GM18951 (cell line): ENCODE measurements around the gene PDE3B.
"Not testable (repeated sequence)": the region's sequence is repeated elsewhere in the genome, so short reads cannot be mapped to it uniquely, and the experiment has no call there.

Source experiments
- POLR2A ChIP-seq: IDR thresholded peaks from 4 replicates; pipeline ENCODE4 v1.6.1; 2011; ENCODE audit warnings: mild to moderate bottlenecking; ENCODE audit not compliant: insufficient read length, insufficient read depth; ENCODE audit errors: extremely low read depth
- in situ Hi-C: fragments of 300-500 bp; cut with MboI; formaldehyde crosslinking; loops from one replicate; pipeline ENCODE4 v1.12.0; 2022; ENCODE audit warnings: low sequenced_read_pairs, mixed read lengths, inconsistent platforms; ENCODE audit not compliant: unreplicated experiment

PDE3B gene

DNA sequence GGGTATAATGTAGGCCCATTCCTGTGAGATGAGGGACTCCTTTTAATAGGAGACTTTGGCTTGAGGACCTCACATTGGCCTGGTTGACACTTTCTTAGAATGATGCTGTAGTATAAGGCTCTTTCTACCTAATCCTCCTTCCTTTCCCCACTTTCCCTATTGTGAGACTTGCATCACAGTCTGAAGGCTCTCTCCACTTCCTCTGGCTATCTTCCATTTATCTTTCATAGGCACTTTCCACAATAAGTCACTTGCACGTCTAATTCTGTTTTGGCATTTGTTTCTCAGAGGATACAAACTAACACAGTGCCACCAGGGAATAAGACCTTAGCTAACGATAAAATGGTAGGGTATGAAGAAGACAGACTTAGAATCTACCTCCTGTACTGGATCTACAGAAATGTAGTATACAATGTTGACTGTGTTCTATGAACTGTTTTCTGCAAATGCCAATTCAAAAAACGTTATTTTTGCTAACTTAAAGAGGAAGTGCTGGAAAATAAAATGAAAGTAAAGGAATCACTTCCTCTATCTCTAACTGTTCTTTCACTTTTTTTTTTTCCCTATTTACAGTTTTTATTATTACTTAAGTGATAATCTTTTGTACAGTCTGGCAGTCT, 17.9 kb upstream of the PDE3B start:
- in situ Hi-C loops, result no loop called here

DNA sequence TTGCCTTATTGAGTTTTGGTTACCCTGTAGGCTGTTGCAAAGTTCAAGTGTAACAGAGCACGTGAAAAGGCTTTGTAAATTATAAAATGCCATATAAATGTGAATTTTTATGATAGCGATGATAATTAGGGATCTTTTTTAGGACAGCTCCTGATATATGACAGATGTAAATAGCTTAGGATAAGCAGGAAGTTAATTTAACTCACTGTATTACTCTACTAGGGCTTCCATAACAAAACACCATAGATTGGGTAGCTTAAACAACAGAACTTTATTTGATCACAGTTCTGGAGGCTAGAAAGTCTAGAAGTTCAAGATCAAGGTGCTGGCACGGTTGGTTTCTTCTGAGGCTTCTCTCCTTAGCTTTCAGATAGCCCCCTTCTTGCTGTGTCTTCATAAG, 17.0 kb upstream of the PDE3B start:
- in situ Hi-C loops, result no loop called here
- TF ChIP-seq POLR2A, result no peak

More for the DNA sequence above, 17.9 kb upstream of the PDE3B start:
- no peak for TF ChIP-seq POLR2A

DNA sequence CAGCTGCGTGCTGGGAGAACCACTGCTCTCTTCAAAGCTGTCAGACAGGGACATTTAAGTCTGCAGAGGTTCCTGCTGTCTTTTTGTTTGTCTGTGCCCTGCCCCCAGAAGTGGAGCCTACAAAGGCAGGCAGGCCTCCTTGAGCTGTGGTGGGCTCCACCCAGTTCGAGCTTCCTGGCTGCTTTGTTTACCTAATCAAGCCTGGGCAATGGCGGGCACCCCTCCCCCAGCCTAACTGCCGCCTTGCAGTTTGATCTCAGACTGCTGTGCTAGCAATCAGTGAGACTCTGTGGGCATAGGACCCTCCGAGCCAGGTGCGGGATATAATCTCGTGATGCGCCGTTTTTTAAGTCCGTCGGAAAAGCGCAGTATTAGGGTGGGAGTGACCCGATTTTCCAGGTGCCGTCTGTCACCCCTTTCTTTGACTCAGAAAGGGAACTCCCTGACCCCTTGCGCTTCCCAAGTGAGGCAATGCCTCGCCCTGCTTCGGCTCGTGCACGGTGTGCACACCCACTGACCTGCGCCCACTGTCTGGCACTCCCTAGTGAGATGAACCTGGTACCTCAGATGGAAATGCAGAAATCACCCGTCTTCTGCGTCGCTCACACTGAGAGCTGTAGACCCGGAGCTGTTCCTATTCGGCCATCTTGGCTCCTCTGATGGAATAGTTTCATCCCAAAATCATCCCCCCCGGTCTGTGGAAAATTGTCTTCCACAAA, 9.9 kb upstream of the PDE3B start:
- in situ Hi-C loops, result not testable (repeated sequence)

DNA sequence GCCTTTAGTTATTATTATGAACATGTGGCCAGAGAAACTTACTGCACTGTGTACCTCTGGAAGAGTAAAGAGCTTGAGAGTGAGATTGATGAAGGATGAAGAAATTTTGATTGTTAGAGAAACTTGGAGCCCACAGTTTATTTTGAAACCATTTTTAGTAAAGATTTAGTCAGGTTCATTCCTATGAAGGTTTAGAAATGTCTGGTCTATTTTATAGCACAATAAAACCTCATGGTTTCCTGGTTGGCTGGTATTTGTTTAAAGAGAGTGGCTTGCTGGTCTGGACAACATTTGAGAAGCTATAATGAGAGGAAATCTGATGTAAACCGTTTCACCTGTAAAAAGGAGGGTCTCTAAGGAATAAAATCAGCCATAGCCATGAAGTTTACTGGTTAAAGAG, 8.8 kb upstream of the PDE3B start:
- in situ Hi-C loops, result no loop called here
- TF ChIP-seq POLR2A, result no peak

DNA sequence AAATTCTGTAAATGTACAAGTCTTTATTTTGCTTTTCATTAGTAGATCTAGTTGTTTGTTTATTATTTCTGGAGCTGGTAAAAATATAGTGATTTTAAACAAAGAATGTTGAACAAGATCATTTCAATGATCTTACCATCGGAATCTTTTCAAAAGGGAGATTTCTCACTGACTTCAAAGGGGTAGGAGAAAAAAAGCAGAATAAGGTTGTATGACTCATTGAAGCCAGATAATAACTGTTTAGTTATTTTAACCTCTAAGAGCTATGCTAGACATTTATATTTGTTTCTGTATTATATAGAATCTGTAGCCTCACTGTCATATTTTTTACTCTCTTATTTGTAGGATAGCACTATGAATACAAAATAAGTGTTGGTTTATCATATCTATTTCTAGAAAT, 8.1 kb upstream of the PDE3B start:
- TF ChIP-seq POLR2A, result no peak
- in situ Hi-C loops, result no loop called here

DNA sequence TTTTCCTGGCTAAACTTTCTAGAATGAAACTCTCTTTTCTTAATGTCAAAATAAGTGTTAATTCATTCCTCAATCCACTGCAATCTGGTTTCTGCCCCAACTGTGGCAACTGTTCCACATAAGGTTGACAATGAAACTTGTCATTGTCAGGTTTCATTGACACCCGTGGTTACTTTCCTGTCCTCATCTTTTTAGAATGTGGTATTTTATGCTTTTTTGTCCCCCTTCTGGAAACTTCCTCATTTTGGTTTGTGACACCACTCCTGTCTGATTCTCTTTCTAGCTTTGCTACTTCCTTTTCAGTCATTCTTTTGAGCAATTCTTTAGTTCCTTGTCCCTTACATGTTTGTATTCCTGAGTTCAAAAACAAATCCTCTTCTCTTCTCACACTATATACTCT, 7.5 kb upstream of the PDE3B start:
- in situ Hi-C loops, result no loop called here

DNA sequence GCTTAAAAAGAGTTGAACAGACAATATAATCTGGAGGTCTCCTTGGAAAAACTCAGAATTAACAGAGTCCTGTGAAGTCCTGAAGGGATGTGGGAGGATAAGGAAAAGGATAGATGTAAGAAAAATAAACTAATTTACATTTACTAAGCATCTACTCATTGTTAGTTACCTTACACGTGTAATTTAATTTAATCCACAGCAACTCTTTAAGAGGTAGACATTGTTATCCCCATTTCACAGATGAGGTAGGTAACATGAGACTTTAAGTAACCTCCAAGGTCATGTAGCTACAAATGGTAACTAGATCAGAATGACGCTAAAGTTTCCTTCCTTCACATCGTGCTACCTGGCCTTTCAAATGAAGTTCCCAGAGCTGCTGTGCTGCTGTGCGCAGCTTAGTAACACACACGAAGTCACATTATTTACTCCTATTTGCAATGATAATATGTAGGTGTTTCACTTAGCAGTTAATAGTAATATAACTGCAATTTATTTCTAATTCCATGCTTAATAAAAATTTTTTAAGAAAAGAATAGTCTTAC, 5.7 kb upstream of the PDE3B start:
- in situ Hi-C loops, result no loop called here
- no peak for TF ChIP-seq POLR2A

More for the DNA sequence above, 7.5 kb upstream of the PDE3B start:
- no peak for TF ChIP-seq POLR2A

DNA sequence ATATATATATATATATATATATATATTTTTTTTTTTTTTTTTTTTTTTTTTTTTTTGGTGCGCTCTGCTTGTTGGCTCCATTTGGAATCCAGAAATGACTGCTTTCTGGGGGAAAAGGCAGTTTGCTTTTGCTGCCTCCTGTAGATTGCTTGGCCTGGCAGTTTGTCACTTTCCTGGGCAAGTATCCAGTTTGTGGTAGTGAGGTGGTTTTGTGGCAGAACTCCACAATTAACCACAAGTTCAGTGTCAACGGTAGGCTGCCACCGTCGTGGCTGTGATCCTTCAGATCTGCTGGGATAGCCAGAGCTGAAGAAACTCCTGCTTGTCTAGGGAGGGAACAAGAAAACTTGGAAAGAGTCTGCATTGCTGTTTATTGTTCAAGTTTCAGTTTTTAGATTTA, 5.0 kb upstream of the PDE3B start:
- in situ Hi-C loops, result no loop called here
- no peak for TF ChIP-seq POLR2A

DNA sequence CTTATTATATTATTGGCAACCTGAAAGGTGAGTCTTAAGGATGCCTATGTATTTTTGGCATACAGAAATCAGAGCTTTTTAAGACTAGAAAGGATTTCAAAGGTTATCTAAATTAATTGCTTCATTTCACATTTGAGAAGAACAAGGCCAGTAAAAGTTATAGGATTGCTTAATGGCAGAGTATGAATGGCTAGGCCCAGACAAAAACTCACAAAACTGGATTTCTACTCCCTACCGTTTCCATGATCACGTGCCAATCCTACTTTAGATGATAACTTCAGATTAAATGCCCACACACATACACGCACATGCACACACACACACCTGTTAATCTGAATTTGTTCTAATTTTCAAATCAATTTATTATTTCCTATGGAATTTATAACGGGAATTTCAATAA, 1.8 kb upstream of the PDE3B start:
- in situ Hi-C loops, result no loop called here

DNA sequence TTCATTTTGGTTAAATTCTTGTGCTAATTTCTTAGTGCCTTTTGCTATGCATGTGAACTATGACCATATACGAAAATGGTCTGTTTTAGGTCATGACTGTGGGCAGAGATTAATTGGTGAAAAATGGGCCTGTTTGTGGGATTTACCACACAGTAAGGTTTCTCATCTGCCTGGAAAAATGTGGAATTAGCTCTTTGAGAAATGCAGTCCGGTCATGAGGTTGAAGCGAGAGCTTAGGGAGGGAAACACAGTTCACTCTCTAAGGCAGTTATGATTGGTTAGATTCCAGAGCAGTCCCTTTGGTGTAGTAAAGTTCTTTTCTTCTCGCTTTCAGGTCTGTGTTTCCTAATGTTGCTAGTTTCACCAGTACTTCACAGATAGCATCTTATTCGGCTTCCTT, 1.2 kb upstream of the PDE3B start:
- in situ Hi-C loops, result no loop called here

More for the DNA sequence above, 1.8 kb upstream of the PDE3B start:
- TF ChIP-seq POLR2A, result no peak

DNA sequence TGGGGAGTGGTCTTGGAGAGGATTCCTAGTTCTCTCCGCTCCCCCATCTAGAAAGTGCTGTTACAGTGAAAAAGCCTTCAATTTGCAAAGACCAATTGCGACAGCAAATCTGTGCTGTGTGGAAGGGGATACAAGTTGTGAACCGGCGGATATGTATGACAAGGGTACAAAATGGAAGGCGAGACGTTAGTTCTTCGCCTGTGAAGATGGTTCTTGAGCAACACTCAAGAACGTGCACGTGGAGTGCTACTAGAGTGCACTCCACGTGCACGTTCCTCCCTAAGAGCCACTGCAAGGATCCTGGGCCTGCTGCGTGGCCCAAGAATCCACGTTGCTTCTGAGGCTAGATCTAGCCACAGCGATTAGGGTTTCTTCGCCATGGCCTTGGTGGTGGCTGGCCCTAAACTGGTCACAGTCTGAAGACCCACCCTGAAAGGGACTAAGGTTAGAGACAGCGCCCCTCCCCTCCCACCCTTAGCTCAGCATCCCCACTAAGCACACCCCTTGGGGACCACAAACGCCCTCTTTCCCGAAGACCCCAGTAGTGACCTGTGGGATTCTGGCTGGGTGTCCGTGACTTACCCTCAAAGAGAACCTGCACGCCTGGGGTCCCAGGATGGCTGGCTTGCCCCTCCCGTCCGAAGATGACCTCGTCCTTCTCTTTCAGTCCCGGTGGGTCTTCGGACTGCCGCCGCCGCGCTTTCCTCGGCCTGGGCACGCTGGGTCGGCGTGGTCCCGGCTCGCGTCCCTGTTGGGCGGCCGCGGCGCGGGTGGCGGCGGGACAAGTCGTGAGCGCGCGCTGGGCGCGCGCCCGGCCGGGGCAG, 519 bp upstream of the PDE3B start:
- TF ChIP-seq POLR2A, result no peak
- in situ Hi-C loops, result no loop called here

More for the DNA sequence above, 1.2 kb upstream of the PDE3B start:
- TF ChIP-seq POLR2A, result no peak

DNA sequence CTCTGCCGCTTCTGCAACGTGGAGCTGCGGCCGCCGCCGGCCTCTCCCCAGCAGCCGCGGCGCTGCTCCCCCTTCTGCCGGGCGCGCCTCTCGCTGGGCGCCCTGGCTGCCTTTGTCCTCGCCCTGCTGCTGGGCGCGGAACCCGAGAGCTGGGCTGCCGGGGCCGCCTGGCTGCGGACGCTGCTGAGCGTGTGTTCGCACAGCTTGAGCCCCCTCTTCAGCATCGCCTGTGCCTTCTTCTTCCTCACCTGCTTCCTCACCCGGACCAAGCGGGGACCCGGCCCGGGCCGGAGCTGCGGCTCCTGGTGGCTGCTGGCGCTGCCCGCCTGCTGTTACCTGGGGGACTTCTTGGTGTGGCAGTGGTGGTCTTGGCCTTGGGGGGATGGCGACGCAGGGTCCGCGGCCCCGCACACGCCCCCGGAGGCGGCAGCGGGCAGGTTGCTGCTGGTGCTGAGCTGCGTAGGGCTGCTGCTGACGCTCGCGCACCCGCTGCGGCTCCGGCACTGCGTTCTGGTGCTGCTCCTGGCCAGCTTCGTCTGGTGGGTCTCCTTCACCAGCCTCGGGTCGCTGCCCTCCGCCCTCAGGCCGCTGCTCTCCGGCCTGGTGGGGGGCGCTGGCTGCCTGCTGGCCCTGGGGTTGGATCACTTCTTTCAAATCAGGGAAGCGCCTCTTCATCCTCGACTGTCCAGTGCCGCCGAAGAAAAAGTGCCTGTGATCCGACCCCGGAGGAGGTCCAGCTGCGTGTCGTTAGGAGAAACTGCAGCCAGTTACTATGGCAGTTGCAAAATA, 816 bp downstream of the PDE3B start:
- TF ChIP-seq POLR2A, result no peak
- in situ Hi-C loops, result no loop called here
